ENCODE measurements around the gene GAGE2A.
"Not testable (repeated sequence)": the region's sequence is repeated elsewhere in the genome, so short reads cannot be mapped to it uniquely, and the experiment has no call there.

GAGE2A gene, protein sequence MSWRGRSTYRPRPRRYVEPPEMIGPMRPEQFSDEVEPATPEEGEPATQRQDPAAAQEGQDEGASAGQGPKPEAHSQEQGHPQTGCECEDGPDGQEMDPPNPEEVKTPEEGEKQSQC

DNA sequence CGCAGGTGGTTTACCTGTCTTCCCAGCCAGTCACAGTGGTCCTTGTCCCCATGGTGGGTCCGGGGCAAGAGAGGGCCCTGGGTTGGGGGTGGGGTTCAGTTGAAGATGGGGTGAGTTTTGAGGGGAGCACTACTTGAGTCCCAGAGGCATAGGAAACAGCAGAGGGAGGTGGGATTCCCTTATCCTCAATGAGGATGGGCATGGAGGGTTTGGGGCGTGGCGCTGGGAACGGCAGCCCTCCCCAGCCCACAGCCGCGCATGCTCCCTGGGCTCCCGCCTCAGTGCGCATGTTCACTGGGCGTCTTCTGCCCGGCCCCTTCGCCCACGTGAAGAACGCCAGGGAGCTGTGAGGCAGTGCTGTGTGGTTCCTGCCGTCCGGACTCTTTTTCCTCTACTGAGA, at the start of gene GAGE2A:
GAGE2A (plus strand) TSS at position 301 of the 400 bp plus-strand sequence. CDS start 1,155 bp downstream, outside the sequence.
- DNase-seq: not testable (repeated sequence)

DNA sequence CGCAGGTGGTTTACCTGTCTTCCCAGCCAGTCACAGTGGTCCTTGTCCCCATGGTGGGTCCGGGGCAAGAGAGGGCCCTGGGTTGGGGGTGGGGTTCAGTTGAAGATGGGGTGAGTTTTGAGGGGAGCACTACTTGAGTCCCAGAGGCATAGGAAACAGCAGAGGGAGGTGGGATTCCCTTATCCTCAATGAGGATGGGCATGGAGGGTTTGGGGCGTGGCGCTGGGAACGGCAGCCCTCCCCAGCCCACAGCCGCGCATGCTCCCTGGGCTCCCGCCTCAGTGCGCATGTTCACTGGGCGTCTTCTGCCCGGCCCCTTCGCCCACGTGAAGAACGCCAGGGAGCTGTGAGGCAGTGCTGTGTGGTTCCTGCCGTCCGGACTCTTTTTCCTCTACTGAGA, 47.9 kb upstream of the GAGE2A start, which contains the start of gene GAGE12D:
GAGE12D (plus strand) TSS at position 301 of the 400 bp plus-strand sequence. CDS start 1,155 bp downstream, outside the sequence.
- not testable (repeated sequence) for DNase-seq

DNA sequence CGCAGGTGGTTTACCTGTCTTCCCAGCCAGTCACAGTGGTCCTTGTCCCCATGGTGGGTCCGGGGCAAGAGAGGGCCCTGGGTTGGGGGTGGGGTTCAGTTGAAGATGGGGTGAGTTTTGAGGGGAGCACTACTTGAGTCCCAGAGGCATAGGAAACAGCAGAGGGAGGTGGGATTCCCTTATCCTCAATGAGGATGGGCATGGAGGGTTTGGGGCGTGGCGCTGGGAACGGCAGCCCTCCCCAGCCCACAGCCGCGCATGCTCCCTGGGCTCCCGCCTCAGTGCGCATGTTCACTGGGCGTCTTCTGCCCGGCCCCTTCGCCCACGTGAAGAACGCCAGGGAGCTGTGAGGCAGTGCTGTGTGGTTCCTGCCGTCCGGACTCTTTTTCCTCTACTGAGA, 38.3 kb upstream of the GAGE2A start, which contains the start of gene GAGE12E:
GAGE12E (plus strand) TSS at position 301 of the 400 bp plus-strand sequence. CDS start 1,155 bp downstream, outside the sequence.
- DNase-seq: not testable (repeated sequence)

DNA sequence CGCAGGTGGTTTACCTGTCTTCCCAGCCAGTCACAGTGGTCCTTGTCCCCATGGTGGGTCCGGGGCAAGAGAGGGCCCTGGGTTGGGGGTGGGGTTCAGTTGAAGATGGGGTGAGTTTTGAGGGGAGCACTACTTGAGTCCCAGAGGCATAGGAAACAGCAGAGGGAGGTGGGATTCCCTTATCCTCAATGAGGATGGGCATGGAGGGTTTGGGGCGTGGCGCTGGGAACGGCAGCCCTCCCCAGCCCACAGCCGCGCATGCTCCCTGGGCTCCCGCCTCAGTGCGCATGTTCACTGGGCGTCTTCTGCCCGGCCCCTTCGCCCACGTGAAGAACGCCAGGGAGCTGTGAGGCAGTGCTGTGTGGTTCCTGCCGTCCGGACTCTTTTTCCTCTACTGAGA, 28.8 kb upstream of the GAGE2A start, which contains the start of gene GAGE12F:
GAGE12F (plus strand) TSS at position 301 of the 400 bp plus-strand sequence. CDS start 1,155 bp downstream, outside the sequence.
- DNase-seq: not testable (repeated sequence)

DNA sequence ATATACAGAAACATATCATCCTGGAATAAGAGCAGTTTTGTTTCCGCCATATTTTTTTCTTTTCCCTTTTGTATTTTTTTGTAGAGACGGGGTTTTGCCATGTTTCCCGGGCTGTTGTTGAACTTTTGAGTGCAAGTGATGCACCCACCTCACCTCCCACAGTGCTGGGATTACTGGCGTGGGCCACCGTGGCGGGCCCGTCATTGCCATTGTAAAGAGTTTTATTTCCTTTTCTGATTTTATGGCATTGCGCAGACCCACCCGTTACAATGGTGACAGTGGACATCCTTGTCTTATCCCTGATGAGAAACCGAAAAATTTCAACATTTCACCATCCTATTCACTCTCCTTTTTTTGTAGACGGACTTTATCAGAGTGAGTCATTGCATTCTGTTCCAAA, 20.6 kb upstream of the GAGE2A start:
- not testable (repeated sequence) for DNase-seq

DNA sequence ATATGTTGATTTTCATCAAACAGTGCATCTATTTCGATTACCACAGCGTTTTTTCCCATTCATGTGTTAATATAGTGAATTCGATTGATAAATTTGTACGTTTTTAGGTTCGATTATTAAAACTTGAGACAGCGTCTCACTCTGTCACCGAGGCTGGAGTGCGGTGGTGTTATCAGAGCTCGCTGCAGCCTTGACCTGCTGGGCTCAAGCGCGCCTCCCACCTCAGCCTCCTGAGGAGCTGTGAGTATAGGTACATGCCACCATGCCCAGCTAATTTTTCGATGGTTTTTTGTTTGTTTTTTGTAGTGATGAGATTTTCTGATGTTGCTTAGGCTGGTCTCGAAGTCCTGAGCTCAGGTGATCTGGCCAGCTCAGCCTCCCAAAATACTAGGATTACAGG, 20.1 kb upstream of the GAGE2A start:
- DNase-seq: not testable (repeated sequence)

DNA sequence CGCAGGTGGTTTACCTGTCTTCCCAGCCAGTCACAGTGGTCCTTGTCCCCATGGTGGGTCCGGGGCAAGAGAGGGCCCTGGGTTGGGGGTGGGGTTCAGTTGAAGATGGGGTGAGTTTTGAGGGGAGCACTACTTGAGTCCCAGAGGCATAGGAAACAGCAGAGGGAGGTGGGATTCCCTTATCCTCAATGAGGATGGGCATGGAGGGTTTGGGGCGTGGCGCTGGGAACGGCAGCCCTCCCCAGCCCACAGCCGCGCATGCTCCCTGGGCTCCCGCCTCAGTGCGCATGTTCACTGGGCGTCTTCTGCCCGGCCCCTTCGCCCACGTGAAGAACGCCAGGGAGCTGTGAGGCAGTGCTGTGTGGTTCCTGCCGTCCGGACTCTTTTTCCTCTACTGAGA, 19.2 kb upstream of the GAGE2A start, which contains the start of gene GAGE12G:
GAGE12G (plus strand) TSS at position 301 of the 400 bp plus-strand sequence. CDS start 1,155 bp downstream, outside the sequence.
- not testable (repeated sequence) for DNase-seq

DNA sequence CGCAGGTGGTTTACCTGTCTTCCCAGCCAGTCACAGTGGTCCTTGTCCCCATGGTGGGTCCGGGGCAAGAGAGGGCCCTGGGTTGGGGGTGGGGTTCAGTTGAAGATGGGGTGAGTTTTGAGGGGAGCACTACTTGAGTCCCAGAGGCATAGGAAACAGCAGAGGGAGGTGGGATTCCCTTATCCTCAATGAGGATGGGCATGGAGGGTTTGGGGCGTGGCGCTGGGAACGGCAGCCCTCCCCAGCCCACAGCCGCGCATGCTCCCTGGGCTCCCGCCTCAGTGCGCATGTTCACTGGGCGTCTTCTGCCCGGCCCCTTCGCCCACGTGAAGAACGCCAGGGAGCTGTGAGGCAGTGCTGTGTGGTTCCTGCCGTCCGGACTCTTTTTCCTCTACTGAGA, 9.6 kb upstream of the GAGE2A start, which contains the start of gene GAGE12H:
GAGE12H (plus strand) TSS at position 301 of the 400 bp plus-strand sequence. CDS start 1,155 bp downstream, outside the sequence.
- not testable (repeated sequence) for DNase-seq

DNA sequence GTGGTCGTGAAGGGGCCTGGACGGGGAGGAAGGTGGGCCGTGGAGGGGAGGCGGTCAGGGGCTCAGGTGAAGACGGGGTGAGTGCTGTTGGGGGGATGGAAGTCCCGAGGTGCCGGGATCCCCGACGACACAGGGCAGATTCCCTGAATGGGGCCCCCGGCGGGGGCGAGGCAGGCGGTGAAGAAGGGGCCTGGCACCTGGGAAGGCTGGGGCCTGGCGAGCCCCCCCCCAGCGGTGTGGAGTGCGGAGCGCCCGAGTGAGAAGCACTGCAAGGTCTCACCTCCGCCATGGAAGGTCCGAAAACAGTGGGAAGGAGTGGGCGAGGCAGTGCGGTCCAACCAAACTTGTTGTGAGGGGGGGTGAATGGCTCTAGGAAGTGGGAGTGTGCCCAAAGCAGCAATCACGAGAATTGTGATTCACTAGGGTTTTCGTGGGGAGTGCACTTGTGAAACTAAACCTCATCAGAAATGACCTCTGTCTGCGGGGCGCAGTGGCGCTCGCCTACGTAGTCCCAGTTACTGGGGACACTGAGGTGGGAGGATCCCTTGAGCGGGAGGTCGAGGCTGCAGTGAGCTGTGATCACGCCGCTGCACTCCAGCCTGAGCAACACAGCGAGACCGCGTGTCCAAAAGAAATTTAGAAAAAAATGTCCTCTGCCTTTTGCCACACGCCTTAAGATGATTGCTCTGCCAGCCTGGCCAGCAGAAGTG, 628 bp downstream of the GAGE2A start:
- not testable (repeated sequence) for DNase-seq

DNA sequence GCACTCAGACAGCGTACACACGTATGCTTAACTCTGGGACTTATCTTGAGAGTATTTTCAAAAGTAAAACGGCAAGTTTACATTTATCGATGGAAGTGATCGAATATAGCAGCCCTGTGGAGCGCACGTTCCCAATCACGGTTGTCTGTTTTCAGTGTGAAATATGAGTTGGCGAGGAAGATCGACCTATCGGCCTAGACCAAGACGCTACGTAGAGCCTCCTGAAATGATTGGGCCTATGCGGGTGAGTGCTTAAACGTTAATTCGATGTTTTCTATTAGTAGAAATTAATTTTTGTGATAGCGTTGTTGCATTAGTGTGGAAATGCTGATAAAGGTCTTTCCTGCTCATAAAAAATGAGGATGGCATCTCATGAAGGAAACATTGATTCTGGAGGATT, 1.2 kb downstream of the GAGE2A start:
- DNase-seq: not testable (repeated sequence)

DNA sequence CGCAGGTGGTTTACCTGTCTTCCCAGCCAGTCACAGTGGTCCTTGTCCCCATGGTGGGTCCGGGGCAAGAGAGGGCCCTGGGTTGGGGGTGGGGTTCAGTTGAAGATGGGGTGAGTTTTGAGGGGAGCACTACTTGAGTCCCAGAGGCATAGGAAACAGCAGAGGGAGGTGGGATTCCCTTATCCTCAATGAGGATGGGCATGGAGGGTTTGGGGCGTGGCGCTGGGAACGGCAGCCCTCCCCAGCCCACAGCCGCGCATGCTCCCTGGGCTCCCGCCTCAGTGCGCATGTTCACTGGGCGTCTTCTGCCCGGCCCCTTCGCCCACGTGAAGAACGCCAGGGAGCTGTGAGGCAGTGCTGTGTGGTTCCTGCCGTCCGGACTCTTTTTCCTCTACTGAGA, 9.4 kb downstream of the GAGE2A start, which contains the start of gene GAGE1:
GAGE1 (plus strand) TSS at position 301 of the 400 bp plus-strand sequence. CDS start 1,155 bp downstream, outside the sequence.
- DNase-seq: not testable (repeated sequence)

DNA sequence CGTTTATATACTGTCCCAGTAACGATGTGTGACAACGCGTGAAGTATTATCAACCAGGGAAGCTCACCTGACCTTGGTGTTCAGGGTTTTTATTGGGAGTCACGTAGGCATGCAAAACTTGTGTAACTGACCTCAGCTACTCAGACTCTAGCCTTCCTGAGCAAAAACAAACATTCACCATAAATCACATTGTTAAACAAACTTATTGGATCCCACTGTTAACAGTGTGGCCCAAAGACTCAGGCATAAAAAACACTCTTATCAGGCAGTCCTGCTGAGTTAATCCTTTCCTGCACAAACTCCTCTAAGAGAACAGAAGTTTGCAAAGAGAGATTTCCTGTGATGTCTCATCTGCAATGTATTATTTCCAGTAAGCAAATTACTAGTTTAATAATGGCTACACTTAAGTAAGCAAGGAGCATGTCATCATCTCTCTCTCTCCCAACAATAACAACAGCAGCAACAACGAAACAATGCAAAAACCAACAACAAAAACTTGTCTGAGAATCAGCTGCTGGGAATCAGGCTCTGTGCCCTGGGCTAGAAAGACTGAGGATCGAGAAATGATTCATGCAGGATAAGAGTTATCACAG, 21.5 kb downstream of the GAGE2A start:
- DNase-seq: no peak

DNA sequence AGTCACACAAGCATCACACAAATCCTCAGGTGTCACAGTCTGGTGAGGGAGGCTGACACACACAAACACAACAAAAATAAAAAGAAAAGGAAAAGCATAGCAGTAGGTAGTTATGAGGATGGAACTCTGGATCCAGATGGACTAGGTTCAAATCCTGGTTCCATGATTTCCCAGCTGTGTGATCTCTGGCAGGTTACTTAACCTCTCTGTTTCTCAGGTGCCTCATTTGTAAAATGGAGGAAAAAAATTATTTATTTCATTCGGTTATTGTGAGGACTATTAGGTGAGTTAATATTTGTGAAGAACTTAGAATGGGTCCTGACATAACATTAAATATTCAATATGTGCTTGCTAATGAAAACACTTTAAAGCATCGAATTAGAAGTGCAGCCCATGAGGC, 29.3 kb downstream of the GAGE2A start:
- no peak for DNase-seq

DNA sequence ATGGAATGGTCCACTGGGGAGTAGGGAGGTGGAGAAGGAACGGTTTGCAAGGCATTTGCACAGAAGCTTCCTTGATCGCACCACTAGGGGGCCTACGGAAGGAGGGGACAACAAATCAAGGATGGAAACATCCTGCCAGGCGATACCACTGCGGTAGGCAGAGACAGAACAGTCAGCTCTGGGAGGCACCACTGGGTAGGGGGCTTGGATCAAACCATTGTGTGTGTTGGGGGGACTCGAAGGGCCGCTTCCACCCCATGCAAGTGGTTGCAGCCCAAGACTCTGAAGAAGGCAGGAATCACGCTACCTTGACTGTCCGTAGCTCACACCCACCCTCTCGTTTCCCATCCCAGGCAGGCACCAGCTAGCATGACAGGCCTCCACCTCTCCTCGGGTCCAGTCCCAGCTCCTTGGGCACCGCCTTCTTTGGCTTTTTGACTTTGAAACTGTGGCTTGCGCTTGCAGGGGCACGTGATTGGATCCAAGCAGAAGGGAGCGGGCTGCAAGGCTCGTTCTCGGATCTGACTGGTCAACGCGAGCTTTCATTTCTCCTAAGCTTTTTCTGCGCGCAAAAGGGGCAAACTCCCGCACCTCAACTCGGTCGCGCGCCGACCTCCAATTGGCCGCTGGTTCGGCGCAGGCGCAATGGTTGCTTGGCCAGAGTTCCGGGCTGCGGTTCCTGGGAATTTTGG, 37.9 kb downstream of the GAGE2A start:
- no peak for DNase-seq

DNA sequence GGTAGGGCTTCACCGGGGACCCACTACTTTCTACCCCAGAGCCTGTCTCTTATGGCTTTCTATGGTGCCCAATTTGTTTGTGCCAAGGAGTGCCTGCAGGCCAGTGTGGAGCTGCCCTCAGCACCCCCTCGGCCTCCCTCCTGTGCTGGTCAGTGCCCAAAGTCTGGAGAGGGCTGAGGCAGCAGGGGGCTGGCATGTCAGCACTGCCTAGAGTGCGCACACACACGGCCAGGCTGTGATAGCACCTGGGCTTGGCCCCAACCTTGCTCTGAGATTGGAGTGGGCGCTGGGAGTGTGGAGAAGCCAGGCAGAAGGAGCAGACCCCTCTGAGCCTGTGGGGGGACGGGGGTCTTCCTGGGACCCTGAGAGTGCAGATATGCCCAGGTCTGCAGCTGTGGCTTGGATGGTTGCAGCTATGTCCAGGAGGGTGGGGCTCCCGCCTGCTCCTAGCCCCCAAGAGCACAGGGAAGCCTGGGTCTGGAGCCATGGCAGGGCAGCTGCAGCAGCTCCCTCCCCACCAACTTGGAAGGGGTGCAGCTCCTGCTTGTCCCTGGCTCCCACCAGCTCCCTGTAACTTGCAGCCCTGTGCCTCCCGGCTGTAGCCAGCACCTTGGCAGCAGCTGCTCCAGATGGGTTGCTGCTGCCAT, 55.8 kb downstream of the GAGE2A start:
- DNase-seq: no peak
